ENCODE measurements around the gene PARD6G. TPM values are rescaled to one million over a fixed set of nuclear protein-coding genes. Genes with fewer than 3 reads are reported as not detected.
"Not testable (repeated sequence)": the region's sequence is repeated elsewhere in the genome, so short reads cannot be mapped to it uniquely, and the experiment has no call there.

The PARD6G gene
- total and polyA plus RNA-seq, 3 donors from 2014 or later, result 3.0 to 7.5 (median 5.3) TPM

- H3K27ac ChIP-seq, result no peak overlapping the region
- no peak overlapping the region for H3K4me3 ChIP-seq
Measured at GRCh38 chr18:80243204-80243603, 4.1 kb downstream of the PARD6G start.

GRCh38 chr18:80241919-80242777 is 5.2 kb downstream of the PARD6G start:
- H3K9me3 ChIP-seq, result no peaks in the 10 kb centered on the region
- no peak overlapping the region for H3K4me3 ChIP-seq
- H3K4me1 ChIP-seq, result no peaks in the 10 kb centered on the region
- DNase-seq, result peak; percentile 1
- 92 to 93% methylated on average over 7 of the region's 7 CpGs for WGBS, 2 donors
- no peaks in the 10 kb centered on the region for H3K27me3 ChIP-seq
- intact Hi-C loops (cut with DNase I; ENCODE audit: low total_unique reads), result no loop called here
- H3K27ac ChIP-seq, result no peak overlapping the region
- no peaks in the 10 kb centered on the region for H3K36me3 ChIP-seq (ENCODE audit: low read depth, missing control alignments)
- TF ChIP-seq POLR2A (IDR thresholded peaks at IDR 0.05), result no peak
- TF ChIP-seq CTCF (IDR thresholded peaks at IDR 0.05), result no peak

More at GRCh38 chr18:80243204-80243603, 4.1 kb downstream of the PARD6G start:
- Histone ChIP-seq H3K4me1 (no peaks in the 10 kb centered on the region), H3K36me3 (ENCODE audit: low read depth, missing control alignments) (no peaks in the 10 kb centered on the region), H3K9me3 (no peaks in the 10 kb centered on the region), H3K27me3 (no peaks in the 10 kb centered on the region)
- WGBS, 2 donors, result 90 to 95% methylated on average over 5 of the region's 5 CpGs
- no peak for TF ChIP-seq CTCF (IDR thresholded peaks at IDR 0.05)
- no peak for TF ChIP-seq POLR2A (IDR thresholded peaks at IDR 0.05)
- DNase-seq, result peak; percentile 2
- intact Hi-C loops (cut with DNase I; ENCODE audit: low total_unique reads), result no loop called here

GRCh38 chr18:80239830-80240229 is 7.5 kb downstream of the PARD6G start:
- Histone ChIP-seq H3K36me3 (ENCODE audit: low read depth, missing control alignments) (no peaks in the 10 kb centered on the region), H3K4me1 (no peaks in the 10 kb centered on the region), H3K9me3 (no peaks in the 10 kb centered on the region), H3K27me3 (no peaks in the 10 kb centered on the region), H3K27ac (no peak overlapping the region), H3K4me3 (no peak overlapping the region)
- DNase-seq, result peak; percentile 9
- 79 to 81% methylated on average over 5 of the region's 5 CpGs for WGBS, 2 donors
- TF ChIP-seq POLR2A (IDR thresholded peaks at IDR 0.05), result no peak
- TF ChIP-seq CTCF (IDR thresholded peaks at IDR 0.05), result no peak
- intact Hi-C loops (cut with DNase I; ENCODE audit: low total_unique reads), result no loop called here

GRCh38 chr18:80238651-80239260 is 8.6 kb downstream of the PARD6G start:
- Histone ChIP-seq H3K4me1 (no peaks in the 10 kb centered on the region), H3K4me3 (no peak overlapping the region), H3K9me3 (no peaks in the 10 kb centered on the region), H3K27me3 (no peaks in the 10 kb centered on the region), H3K36me3 (ENCODE audit: low read depth, missing control alignments) (no peaks in the 10 kb centered on the region), H3K27ac (no peak overlapping the region)
- 89 to 90% methylated on average over 12 of the region's 12 CpGs for WGBS, 2 donors
- DNase-seq, result peak; percentile 8
- TF ChIP-seq POLR2A (IDR thresholded peaks at IDR 0.05) (no peak), CTCF (IDR thresholded peaks at IDR 0.05) (no peak)
- intact Hi-C loops (cut with DNase I; ENCODE audit: low total_unique reads), result no loop called here

- H3K4me1 ChIP-seq; H3K4me3 ChIP-seq; H3K27ac ChIP-seq; intact Hi-C loops (cut with DNase I; ENCODE audit: low total_unique reads); H3K27me3 ChIP-seq; H3K36me3 ChIP-seq (ENCODE audit: low read depth, missing control alignments); DNase-seq; H3K9me3 ChIP-seq: not testable (repeated sequence)
Measured at GRCh38 chr18:80237519-80237918, 9.8 kb downstream of the PARD6G start.
